ENCODE data around the gene GMPPA. TPM values are rescaled to one million over a fixed set of nuclear protein-coding genes. Genes with fewer than 3 reads are reported as not detected.

Gene GMPPA
- polyA plus RNA-seq, 1 donor (not counting 4 experiments of a cell fraction or from before 2014, with no cell fraction given) = 50.6 TPM

GRCh38 chr2:219545943-219546352 is 47.3 kb downstream of the GMPPA start:
- no peaks in the 10 kb centered on the region for H3K9me1 ChIP-seq (ENCODE audit: control insufficient read depth, extremely low read depth, insufficient read depth, low read length)
- no peak overlapping the region for H3K9ac ChIP-seq (ENCODE audit: control insufficient read depth, extremely low read depth, insufficient read depth, low read length)
- TF ChIP-seq, protein P1, sequence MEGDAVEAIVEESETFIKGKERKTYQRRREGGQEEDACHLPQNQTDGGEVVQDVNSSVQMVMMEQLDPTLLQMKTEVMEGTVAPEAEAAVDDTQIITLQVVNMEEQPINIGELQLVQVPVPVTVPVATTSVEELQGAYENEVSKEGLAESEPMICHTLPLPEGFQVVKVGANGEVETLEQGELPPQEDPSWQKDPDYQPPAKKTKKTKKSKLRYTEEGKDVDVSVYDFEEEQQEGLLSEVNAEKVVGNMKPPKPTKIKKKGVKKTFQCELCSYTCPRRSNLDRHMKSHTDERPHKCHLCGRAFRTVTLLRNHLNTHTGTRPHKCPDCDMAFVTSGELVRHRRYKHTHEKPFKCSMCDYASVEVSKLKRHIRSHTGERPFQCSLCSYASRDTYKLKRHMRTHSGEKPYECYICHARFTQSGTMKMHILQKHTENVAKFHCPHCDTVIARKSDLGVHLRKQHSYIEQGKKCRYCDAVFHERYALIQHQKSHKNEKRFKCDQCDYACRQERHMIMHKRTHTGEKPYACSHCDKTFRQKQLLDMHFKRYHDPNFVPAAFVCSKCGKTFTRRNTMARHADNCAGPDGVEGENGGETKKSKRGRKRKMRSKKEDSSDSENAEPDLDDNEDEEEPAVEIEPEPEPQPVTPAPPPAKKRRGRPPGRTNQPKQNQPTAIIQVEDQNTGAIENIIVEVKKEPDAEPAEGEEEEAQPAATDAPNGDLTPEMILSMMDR (optimal IDR thresholded peaks at IDR 0.05 in 1 of 3, IDR thresholded peaks at IDR 0.05 in 1 of 3, conservative IDR thresholded peaks at IDR 0.05 in 1 of 3; ENCODE audit: extremely low read depth in 1 of 3, insufficient read depth in 2 of 3, low read length in 3 of 3) = no peak
- TF ChIP-seq EZH2 (IDR thresholded peaks at IDR 0.05; ENCODE audit: low read length) = no peak
- FAIRE-seq (no peak), DNase-seq (ENCODE audit: low read depth, low spot score) (no peak)
- H4K20me1 ChIP-seq (ENCODE audit: control insufficient read depth, extremely low read depth, insufficient read depth, low read length) = peaks cover 5% of the 10 kb centered on the region
- no peaks in the 10 kb centered on the region for H3K9me3 ChIP-seq (ENCODE audit: control insufficient read depth, low read depth, low read length)
- no peak overlapping the region for H3K27ac ChIP-seq (ENCODE audit: control insufficient read depth, insufficient read depth, low read length)
- dilution Hi-C loops (cut with MboI; ENCODE audit: extremely low pct_ligation_motif_present, low sequenced_read_pairs) = no loop called here
- H2AFZ ChIP-seq (ENCODE audit: control insufficient read depth, low read length) = no peak overlapping the region
- H3K4me3 ChIP-seq (ENCODE audit: control insufficient read depth in 2 of 3, extremely low read depth in 1 of 3, insufficient read depth in 2 of 3, low read depth in 1 of 3, low read length in 3 of 3) = no peak overlapping the region
- peaks cover 16% of the 10 kb centered on the region for H3K79me2 ChIP-seq (ENCODE audit: control insufficient read depth, insufficient read depth, low read length)
- H3K4me2 ChIP-seq (ENCODE audit: control insufficient read depth, extremely low read depth, insufficient read depth, low read depth, low read length) = no peak overlapping the region
- no peaks in the 10 kb centered on the region for H3K27me3 ChIP-seq (ENCODE audit: control insufficient read depth, extremely low read depth, insufficient read depth, low read length)
- peaks cover 2 to 3% of the 10 kb centered on the region in 2 experiments for H3K36me3 ChIP-seq (ENCODE audit: control insufficient read depth in 2 of 2, extremely low read depth in 1 of 2, insufficient read depth in 2 of 2, low read length in 2 of 2)
- H3K4me1 ChIP-seq (ENCODE audit: control insufficient read depth, extremely low read depth, insufficient read depth, low read length) = peaks cover 11% of the 10 kb centered on the region

- no peak for TF ChIP-seq EZH2 (IDR thresholded peaks at IDR 0.05; ENCODE audit: low read length)
- TF ChIP-seq, protein P1 (optimal IDR thresholded peaks at IDR 0.05 in 1 of 3, IDR thresholded peaks at IDR 0.05 in 1 of 3, conservative IDR thresholded peaks at IDR 0.05 in 1 of 3; ENCODE audit: extremely low read depth in 1 of 3, insufficient read depth in 2 of 3, low read length in 3 of 3) = no peak
- H3K36me3 ChIP-seq (ENCODE audit: control insufficient read depth in 2 of 2, extremely low read depth in 1 of 2, insufficient read depth in 2 of 2, low read length in 2 of 2) = no peaks in the 10 kb centered on the region
- no peaks in the 10 kb centered on the region for H3K9me3 ChIP-seq (ENCODE audit: control insufficient read depth, low read depth, low read length)
- H3K9ac ChIP-seq (ENCODE audit: control insufficient read depth, extremely low read depth, insufficient read depth, low read length) = no peak overlapping the region
- DNase-seq (ENCODE audit: low read depth, low spot score) (no peak), FAIRE-seq (no peak)
- no peaks in the 10 kb centered on the region for H3K9me1 ChIP-seq (ENCODE audit: control insufficient read depth, extremely low read depth, insufficient read depth, low read length)
- no peaks in the 10 kb centered on the region for H3K4me1 ChIP-seq (ENCODE audit: control insufficient read depth, extremely low read depth, insufficient read depth, low read length)
- H2AFZ ChIP-seq (ENCODE audit: control insufficient read depth, low read length) = no peak overlapping the region
- peaks cover 2% of the 10 kb centered on the region for H3K79me2 ChIP-seq (ENCODE audit: control insufficient read depth, insufficient read depth, low read length)
- dilution Hi-C loops (cut with MboI; ENCODE audit: extremely low pct_ligation_motif_present, low sequenced_read_pairs) = no loop called here
- H3K4me3 ChIP-seq (ENCODE audit: control insufficient read depth in 2 of 3, extremely low read depth in 1 of 3, insufficient read depth in 2 of 3, low read depth in 1 of 3, low read length in 3 of 3) = no peak overlapping the region
- H3K27ac ChIP-seq (ENCODE audit: control insufficient read depth, insufficient read depth, low read length) = no peak overlapping the region
- no peaks in the 10 kb centered on the region for H4K20me1 ChIP-seq (ENCODE audit: control insufficient read depth, extremely low read depth, insufficient read depth, low read length)
- no peak overlapping the region for H3K4me2 ChIP-seq (ENCODE audit: control insufficient read depth, extremely low read depth, insufficient read depth, low read depth, low read length)
- no peaks in the 10 kb centered on the region for H3K27me3 ChIP-seq (ENCODE audit: control insufficient read depth, extremely low read depth, insufficient read depth, low read length)
Observed at GRCh38 chr2:219547621-219548020, 48.9 kb downstream of the GMPPA start.
